Activated T-helper 9 cell treated with anti-CD3 and anti-CD28 coated beads, Interleukin-2, amount 50 U/mL, for 16 hours (primary cell): Measurements from ENCODE around the gene DCTN3.

Experiments
- DNase-seq: peaks from one replicate; pipeline ENCODE4 v3.0.0-alpha.2; 2020; ENCODE audit warnings: low read depth

The DCTN3 gene

GRCh38 chr9:34590381-34591247 lies 29.7 kb downstream of the DCTN3 start:
- no peak for DNase-seq

GRCh38 chr9:34589636-34590380 lies 30.5 kb downstream of the DCTN3 start, which contains the start of gene CNTFR:
TSS of gene CNTFR (minus strand) at chr9:34589724. CDS start at chr9:34568981, 20,743 bp downstream.
- no peak for DNase-seq

DNA sequence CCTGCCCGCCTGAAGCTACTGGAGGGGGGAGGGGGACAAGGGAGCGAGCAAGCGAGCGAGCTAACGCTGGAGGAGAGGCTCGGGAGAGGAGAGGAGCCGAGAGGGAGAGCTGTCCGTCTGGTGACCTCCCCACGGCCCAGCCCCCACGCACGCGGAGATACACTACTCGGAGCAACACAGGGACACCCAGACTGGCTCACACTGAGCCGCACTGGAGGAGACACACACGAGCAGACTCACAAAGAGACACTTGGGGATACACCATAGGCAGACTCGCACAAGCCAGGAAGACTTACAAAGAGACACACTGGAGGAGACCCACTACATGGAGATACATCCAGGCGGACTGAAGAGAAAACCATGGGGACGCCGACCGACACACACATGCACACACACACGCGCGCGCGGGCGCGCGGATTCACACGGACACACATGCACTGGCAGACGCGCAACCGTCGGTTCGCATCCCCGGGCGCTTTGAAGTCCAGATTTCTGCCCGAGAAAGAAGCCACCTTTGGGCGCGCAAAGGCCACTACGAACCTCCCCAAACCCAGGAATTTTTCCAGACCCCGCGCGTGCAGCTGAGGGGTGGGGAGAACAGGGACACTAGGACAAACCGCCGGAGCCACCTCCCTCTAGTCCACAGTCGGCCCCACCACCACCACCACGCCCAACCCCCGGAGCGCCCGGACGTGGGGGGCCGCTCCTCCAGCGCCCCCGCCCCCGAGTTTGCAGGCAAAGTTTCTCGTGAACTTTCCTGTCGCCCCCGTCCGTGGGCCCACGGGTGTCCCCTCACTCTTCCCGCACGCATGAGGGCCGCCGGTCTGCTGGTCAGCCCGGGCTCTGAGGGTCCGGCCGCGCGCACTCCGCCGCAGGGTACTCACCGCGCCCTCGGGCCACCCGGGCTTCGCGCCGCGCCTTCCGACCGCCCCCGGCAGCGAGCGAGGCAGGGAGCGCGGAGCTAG lies 31.3 kb downstream of the DCTN3 start:
- DNase-seq, result no peak

DNA sequence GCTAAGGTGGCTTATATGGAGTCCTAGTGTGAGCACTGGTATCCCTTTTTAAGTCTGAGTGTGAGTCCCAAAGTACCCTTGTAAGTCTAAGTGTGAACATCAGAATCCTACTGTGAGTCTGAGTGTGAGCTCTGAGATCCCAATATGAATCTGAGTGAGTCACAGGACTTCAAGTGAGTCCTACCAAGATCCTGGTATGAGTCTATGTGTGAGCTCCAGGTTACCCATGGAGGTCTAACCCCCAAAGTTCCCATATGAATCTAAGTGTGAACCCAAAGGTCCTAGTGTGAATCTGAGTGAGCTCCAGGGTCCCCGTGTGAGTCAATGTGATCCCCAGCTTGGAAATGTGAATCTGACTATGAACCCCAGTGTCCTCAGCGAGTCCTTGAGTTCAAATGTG lies 33.0 kb downstream of the DCTN3 start:
- no peak for DNase-seq

GRCh38 chr9:34585946-34586669 lies 34.2 kb downstream of the DCTN3 start:
- no peak for DNase-seq

DNA sequence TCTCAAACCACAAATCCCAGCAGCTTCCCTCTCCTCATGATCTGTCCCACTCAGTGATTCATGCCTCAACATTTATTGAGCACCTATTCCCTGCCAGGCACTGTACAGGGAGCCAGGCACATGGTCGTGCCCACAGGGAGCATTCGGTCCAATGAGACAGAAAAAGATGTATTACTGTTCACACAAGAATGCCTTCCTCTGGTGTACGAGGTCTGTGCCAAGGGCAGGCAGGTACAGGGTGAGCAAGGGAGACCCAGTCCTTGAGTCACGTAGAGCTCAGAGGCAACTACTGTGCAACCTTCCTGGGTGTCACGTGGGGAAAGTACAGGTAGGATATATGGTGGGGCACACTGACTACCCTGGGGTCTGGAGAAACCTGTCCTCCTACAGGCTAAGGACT lies 35.3 kb downstream of the DCTN3 start:
- no peak for DNase-seq

- DNase-seq, result no peak
These were observed 37.5 kb downstream of the DCTN3 start for GRCh38 chr9:34582787-34583186.

- no peak for DNase-seq
These were observed 39.0 kb downstream of the DCTN3 start for GRCh38 chr9:34581318-34581717.

DNA sequence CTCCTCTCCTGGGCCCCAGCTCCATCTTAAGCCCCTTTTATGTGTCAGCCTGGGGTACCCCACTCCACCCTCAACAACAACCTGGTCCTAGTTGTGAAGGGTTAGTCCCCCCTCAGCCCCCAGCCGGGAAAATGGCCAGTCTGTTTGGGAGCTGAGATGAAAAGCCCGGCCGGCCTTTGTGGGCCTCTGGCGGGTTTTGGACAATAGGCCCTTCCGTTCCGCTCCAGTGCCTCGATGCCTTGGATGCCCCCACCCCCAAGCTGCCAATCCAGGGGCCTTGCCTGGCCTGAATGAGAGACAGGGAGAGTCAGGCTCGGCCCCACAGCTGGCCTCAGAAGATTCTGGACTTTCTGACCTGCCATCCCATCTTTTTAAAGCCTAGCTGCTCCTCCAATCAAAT lies 39.9 kb downstream of the DCTN3 start:
- DNase-seq, result no peak

GRCh38 chr9:34579808-34580163 lies 40.5 kb downstream of the DCTN3 start:
- no peak for DNase-seq

GRCh38 chr9:34579104-34579807 lies 41.0 kb downstream of the DCTN3 start:
- DNase-seq, result no peak

- no peak for DNase-seq
These were observed 41.8 kb downstream of the DCTN3 start for GRCh38 chr9:34578241-34579103.

GRCh38 chr9:34577400-34578240 lies 42.7 kb downstream of the DCTN3 start:
- DNase-seq, result no peak

- DNase-seq, result no peak
These were observed 43.5 kb downstream of the DCTN3 start for GRCh38 chr9:34576597-34577399.

GRCh38 chr9:34575862-34576596 lies 44.3 kb downstream of the DCTN3 start:
- no peak for DNase-seq

DNA sequence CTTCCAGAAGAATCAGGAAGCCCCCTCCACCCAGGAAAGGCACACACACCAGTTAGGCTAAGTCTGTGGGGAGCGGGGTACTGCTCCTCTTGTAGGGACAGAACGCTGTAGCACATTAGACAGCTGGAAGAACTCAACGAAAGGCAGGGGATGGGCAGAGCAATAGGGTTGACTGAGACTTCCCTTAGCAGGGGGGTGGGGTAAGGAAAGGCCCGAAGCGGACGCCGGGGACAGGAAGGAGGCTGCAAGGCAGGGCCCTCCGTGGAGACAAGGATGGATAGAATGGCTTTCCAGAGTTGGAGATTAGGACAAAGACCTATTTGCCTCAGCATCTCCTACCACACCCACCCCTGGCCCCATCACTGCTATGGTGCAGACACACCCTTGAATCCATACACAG lies 45.1 kb downstream of the DCTN3 start:
- no peak for DNase-seq

GRCh38 chr9:34574571-34574970 lies 45.7 kb downstream of the DCTN3 start:
- DNase-seq, result no peak
